GM18867 (cell line): Measurements from ENCODE around the gene MXRA8.
"Not testable (repeated sequence)": the region's sequence is repeated elsewhere in the genome, so short reads cannot be mapped to it uniquely, and the experiment has no call there.

Experiments
- ATAC-seq: cut with Tn5 transposase; IDR thresholded peaks from one replicate; pipeline ENCODE4 v1.9.1; 2021; ENCODE audit warnings: mild to moderate bottlenecking, moderate library complexity; ENCODE audit not compliant: unreplicated experiment

The MXRA8 gene, protein sequence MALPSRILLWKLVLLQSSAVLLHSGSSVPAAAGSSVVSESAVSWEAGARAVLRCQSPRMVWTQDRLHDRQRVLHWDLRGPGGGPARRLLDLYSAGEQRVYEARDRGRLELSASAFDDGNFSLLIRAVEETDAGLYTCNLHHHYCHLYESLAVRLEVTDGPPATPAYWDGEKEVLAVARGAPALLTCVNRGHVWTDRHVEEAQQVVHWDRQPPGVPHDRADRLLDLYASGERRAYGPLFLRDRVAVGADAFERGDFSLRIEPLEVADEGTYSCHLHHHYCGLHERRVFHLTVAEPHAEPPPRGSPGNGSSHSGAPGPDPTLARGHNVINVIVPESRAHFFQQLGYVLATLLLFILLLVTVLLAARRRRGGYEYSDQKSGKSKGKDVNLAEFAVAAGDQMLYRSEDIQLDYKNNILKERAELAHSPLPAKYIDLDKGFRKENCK

DNA sequence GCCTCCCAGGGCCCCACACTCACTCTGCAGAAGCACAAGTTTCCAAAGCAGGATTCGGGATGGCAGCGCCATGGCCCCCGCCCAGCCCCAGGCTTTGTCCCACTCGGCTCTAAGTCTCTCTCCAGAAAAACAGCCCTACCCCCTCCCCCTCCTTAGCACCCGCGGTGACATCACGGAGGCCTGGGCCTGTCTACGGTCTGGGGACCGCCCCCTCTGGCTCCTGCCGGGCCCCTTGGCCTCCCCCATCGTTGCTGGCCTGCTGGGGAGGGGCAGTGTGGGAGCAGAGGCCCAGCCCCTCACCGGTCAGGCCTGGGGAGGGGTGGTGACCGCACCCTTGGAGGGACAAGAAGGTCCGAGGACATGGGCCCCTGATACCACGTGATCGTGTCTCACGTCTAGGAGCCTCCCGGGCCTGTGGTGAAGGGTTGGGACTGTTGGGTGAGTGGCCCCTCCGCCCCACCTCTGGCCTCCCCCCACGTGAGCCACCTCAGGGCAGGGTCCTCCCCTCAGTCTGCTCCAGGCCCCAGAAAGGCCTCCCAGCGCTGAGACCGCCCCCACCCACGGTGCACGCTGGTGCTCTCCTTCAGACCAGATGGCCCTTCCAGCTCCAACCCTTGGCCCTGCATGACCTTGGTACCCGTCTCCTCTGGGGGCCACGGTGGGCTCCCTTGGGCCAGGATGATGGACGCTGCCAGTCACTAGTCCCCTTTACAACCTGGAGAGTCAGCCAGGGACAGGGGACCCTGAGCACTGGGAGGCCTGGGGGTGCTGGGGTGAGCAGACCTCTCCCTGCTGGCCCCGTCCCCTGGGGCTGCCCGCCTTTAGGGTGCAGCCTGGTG is at the start of gene MXRA8:
Gene MXRA8 (minus strand): TSS at position 123 of the 839 bp plus-strand sequence. CDS start 51 bp downstream, at position 72.
- no peak for ATAC-seq

DNA sequence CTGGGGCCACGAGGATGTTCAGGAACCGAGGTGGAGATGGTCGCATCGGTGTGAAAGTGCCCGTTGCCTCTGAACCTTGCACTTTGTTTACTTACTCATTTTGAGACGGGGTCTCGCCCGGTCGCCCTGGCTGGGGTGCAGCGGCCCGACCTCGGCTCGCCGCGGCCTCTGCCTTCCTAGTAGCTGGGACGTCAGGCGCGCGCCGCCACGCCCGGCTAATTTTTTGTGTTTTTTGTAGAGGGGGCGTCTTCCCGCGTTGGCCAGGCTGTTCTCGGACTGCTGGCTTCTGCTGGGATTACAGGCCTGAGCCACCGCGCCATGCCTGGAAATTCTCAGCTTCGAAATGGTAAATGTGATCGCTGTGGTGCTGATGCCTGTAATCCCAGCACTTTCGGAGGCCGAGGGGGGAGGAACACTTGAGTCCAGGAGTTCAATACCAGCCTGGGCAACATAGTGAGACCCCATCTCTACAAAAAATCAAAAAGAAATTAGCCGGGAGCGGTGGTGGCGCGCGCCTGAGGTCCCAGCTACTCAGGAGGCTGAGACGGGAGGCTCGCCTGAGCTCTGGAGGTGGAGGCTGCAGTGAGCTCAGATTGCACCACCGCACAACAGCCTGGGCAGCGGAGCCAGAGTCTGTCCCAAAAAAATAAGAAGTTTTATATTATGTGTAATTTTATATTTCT is 49.4 kb upstream of the MXRA8 start:
- no peak for ATAC-seq

DNA sequence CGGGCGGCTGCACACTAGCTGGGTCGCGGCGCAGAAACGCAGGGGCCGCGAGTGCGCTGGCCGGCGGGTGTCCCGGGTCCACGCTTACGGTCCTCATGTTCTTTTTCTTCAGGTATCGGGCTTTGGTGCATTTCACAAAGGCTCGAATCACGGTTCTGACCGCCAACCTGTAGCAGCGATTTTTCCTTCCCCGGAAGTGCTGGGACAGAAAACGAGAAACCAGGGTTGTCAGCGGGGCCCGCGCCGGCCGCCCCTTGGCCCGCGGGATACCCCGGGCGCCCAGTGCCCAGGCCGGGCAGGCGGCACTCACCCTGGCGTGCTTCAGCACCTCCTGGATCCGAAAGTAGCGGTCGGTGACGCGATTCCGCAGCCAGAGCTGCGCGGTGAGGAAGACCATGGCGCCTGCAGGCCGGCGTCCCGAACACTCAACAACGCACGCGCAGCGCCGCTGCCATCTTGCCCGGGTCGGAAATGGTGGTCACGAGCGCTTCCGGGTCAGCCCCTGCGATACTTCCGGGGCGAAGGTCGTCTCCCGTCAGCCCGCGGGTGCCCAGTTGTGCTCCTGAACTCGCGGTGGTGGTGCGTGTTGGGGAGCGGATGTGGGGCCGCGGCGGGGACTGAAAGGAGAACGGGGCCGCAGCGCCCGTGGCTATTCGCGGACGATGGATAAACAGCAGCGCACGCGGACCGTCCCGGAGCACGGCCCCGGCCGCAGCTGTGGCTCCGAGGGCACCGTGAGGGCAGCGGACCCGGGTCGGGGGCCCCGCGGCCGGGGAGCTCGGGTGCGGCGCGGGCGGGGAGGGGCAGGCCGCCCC is 48.7 kb upstream of the MXRA8 start, which contains the start of gene MRPL20:
Gene MRPL20 (minus strand): TSS at position 473 of the 815 bp plus-strand sequence. CDS start 76 bp downstream, at position 397.
- peak; percentile 92 for ATAC-seq

DNA sequence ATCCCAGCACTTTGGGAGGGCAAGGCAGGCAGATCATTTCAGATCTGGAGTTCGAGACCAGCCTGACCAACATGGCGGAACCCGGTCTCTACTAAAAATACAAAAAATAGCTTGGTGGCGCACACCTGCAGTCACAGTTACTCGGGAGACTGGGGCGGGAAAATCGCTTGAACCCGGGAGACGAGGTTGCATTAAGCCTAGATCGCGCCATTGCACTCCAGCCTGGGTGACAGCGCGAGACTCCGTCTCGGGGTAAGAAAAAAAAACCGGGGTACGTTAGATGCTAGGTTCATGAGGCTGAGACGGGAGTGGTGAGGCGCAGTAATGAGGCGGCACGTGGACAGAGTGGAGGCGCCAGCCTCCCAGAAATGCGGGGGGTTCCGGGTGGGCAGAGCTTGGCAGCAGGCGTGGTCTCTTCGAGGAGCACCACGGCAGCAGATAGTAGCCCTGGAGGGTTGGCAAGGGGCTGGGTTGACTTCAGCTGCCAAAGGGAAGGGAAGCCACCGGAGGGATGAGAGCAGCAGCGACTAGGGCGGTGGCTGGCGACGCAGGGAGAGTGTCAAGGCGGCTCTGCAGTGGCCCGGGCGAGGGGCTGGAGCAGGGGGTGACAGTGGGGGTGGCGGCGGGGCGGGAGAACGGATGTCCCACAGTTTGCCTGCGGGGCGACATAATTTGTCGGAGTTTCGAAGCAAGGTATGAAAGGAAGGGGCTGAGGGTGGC is 47.9 kb upstream of the MXRA8 start:
- ATAC-seq: no peak

DNA sequence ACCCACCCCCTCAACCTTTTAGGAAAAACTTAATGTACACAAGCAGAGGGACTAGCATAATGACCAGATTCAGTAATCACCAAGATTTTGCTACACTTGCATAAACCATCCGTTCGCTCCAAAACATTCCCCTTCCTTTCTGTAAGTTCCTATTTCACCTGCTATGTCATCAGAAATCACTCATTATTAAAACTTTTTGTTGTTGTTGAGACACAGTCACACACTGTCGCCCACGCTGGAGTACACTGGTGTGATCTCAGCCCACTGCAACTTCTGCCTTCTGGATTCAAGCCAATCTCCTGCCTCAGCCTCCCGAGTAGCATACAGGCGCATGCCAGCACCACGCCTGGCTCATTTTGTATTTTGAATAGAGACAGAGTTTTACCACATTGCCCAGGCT is 45.3 kb upstream of the MXRA8 start:
- ATAC-seq: no peak

DNA sequence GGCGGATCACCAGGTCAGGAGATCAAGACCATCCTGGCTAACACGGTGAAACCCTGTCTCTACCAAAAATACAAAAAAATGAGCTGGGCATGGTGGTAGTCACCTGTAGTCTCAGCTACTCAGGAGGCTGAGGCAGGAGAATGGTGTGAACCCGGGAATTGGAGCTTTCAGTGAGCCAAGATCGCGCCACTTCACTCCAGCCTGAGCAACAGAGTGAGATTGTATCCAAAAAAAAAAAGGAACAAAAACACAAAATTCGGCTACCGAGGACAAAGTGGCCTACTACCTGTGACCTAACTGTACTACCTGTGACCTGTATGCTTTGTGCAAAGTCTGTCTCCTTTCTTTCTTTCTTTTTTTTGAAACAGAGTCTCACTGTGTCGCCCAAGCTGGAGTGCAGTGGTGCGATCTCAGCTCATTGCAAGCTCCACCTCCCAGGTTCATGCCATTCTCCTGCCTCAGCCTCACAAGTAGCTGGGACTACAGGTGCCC is 44.6 kb upstream of the MXRA8 start:
- not testable (repeated sequence) for ATAC-seq

DNA sequence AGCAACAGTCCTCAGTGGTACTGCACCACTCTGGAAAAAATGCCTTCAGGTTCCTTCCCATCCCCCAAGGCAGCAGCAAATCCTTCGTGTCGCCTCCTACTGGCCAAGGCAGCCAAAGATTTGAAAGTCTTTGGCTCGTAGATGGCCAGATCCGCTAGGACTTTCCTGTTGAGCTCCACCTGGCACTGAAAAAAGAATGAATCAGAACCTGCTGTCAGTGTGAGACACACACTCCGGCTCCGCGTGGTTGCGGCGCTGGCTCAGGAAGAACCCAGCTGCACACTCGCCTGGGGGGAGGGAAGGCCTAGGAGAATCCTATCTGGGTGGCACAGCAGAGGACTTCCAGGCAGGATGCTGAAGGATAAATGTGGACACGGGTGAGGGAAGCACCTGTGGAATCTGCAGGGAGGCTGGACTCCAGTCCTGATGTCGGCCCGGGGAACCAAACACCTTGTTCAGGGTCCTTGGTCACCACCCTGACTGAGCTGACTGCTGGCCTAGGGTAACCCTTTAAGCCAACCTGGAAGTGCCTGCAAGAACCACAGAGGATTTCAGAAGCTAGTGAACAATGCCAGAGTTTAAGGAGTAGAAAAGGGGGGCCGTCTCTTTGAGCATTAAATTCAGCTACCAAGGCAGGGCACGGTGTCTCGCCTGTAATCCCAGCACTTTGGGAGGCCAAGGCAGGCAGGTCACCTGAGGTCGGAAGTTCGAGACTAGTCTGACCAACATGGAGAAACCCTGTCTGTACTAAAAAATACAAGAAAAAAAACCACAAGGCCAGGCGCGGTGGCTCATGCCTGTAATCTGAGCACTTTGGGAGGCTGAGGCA is 43.9 kb upstream of the MXRA8 start:
- ATAC-seq: no peak

DNA sequence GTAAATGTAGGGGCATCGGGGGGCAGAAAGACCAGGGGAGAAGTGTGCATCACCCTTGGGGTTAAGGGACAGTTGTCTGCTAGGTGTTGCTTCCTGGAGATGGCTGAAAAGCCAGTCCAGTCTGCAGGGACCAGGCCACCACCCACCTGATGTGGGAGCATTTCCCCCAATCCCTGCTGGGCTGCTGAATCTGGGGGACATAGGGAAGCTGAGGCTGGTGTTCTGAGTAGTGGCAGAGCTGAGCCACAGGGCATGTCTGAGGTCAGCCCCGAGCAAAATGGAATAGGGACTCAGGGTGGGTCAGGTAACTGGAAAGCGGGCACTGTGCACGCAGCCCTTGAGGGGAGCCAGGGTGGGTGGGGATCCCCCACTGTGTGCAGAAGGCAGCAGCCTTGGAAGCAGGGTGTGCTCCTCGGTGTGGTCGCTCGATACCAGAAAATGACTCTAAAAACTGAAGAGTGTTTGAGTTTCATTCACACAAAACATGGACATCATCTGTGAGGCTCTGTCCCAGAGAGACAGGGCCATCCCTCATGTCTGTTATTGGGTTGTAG is 43.2 kb upstream of the MXRA8 start:
- no peak for ATAC-seq

DNA sequence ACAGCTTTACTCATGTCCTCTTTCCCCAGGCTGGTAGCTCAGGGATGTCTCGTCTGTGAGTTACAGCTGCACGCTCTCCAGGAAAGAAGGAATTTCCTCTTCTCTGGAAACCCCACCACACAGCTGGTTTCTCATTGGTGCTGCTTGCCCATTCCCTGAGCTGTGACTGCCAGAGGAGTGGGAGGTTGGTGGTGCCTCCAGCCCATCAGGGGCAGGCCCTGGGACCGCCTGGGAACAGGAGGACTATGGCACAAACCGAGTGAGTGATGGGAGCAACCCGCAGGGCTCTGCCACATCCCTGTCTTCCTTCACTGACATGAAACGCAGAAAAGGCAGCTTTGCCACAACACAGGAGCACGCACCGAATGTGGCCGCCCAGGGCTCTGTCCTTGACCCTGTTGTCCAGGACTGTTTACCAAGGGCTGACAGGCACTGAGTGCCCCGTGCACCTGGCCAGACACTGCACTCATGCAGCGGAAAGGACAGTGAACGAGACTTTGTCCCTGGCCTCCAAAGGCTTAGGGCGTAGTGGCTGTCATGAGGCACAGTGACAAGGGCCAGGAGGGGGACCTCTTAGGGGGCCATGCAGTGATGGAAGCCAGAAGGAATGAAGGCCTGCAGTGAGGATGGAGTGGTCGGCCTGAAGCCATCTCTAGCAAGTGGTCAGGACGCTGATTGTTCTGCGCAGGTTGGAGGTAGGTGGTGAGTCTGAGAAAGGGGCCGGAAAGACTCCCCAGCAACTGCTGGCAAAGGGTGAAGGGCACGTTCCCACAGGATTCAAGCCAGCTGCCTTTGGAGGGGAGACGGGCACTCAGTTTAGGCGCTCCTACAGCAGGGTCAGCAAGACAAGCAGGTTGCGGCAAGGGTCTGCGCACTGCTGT is 42.5 kb upstream of the MXRA8 start:
- no peak for ATAC-seq

DNA sequence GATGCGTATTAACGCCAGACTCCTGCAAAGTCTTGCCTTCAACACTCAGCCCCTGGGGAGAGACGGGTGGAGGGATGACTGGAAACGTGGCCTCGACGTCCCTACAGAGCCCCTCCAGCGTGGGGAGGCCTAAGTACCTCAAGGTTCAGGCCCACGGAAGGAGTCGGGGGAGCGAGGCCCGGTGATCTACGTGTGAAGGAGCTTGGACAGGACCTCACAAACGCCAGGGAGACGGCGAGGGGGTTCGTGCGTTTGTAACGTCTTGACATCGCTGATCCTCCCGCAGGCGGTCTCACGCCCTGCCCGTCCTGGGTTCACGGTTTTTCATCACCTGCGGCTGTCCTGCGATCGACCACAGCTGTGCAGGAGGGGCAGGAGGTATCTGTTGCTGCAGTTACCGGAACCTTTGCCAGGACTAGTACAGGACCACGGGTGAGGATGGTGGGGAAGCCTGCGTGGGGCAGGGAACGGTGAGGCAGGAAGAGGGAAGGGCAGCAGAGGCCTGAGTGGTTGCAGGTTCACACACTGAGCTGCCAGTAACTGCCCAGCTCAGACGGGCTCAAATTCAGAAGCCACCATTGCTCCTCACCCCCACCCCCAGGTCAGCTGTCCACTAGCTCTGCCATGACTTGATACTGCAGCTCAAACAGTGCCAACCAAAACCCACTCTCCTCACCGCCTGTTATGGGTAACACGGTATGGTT is 41.7 kb upstream of the MXRA8 start:
- peak; percentile 3 for ATAC-seq

DNA sequence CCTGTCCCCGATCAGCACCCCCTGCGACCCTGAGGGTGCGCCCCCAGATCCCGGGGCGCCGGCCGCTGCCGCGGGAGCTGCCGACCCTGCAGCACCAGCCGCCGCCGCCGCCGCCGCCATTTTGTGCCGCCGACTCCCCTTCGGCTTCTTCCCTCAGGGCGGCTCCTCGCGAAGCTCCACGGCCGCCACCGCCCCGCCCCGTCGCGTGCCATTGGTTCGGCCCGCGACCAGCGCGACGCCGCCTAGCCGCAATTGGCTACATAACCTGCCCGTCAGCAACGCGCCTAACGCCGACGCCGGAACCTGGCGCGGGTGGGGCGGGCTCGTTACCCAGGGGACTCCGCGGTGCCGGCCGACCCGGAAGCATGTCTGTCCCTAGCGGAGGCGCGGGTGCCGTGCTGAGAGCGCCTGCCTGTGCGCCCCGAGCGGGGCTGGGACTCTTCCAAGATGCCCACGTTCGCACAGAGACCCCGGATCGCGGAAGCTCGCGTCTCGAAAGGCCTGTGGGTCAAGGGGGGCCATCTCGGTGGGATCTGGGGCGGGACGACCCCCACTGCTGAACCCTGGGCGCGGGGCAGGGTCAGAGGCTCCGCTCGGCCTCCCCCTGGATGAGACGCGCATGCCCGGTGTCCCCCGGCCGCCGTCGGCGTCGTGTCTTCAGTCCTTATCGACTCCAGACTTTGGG is 41.0 kb upstream of the MXRA8 start, which contains the start of gene CCNL2:
Gene CCNL2 (minus strand): TSS at position 149 of the 685 bp plus-strand sequence. CDS start 29 bp downstream, at position 120.
- peak; percentile 86 for ATAC-seq

DNA sequence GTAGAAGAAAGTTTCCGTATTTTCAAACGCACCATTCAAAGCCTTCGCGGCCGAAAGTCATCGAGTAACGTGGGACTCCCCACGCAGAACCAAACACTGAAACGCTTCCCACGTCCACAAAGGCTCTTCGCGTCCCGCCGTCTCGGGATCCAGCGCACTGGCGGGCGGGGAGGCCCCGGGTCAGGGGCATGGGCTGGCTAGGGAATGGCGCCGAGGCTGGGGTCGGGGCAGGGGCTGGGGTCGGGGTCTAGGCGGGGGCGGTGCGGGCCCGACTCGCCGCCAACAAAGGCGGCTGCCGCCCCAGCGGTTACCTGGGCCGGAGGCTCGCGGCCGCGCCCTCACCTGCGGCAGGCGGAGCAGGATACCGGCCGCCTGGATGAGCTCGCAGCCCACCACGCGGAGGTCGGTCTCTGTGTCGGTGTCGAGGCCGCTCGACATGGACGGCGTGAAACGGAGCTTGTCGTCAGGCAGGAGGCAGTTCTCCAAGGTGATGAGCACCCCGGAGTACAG is 40.4 kb upstream of the MXRA8 start:
- peak; percentile 9 for ATAC-seq

DNA sequence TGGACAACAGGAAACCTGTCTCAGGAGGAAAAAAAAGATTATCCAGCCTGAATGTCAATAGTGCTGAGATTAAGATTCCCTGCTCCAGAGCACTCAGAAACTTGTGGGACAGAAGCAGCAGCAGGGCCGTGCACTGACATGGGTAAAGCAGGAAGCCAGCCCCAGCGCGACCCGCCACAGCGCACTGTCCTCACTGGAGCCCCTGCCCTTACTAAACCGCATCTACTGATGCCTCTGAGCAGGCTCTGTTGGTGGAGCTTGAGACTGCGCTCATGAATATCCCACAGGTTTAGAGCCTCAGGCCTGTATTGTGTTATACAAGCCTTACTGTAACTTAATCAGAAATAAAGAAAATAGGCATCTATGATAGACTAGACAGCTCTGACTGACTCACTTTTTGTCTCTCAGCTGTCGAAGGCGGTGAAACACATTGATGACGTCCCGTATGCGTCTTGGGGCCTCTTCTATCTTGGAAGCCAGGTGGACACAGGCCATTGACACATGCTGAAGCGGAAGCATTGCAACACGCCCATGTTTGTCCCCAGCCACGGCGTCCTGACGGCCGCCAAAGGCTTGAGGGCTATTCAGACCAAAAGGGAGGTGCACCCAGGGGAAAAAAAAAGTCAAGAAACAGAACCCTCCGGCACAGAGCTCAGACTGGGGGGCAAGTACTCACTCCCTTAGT is 39.6 kb upstream of the MXRA8 start:
- no peak for ATAC-seq

DNA sequence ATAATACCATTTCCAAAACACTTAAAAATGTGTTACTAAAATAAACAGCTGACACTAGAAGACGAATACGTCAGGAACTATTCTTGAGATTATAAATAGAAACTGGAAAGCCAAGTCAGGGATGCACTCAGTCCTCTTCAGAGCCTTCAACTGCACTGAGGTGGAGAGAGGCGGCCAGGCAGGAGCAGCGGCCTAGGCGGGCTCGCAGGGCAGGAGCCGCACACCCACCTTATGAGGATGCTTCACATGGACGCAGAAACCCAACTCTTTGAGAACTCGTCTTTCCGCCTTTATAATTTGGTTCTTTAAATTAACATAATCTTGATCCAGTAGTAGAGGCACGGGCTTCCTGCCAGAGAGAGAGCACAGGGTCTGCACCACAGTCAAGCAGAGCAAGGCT is 36.8 kb upstream of the MXRA8 start:
- ATAC-seq: no peak

DNA sequence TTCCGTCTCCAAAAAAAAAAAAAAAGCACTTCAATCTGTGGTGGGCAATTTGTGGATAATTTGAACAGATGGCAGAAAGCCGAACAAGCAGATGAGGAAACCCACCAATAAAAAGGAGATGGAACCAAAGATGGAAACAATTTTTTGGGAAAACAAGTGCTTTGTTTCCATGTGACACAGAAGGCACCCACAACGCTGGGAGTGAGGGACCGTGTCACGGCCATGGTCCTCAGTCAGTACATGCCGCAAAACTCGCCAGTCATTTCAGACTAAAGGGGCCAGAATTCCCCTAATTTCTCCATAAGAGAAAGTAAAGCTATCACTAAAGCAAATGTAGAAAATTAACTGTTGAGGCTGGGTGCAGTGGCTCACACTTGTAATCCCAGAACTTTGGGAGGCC is 35.8 kb upstream of the MXRA8 start:
- no peak for ATAC-seq
